Immature natural killer cell (primary cell): ENCODE results near the gene MAT2A. TPM values are rescaled to one million over a fixed set of nuclear protein-coding genes. Genes with fewer than 3 reads are reported as not detected.

Source experiments
- polyA plus RNA-seq, 3 donors: library from polyadenylated mRNA; unstranded; fragments of 300-500 nt; fragmentation: Illumina TruSeq; gene quantifications; one replicate each; pipeline ENCODE4 v1.2.3, GENCODE V29; 2021

MAT2A gene
- polyA plus RNA-seq, 3 donors from 2014 or later = 46.5 to 115 (median 63.9) TPM

Other genes with a start within 250 kb of the MAT2A start
- 10 to 100 TPM; 28.7 to 75.4 (median 36.4) TPM for gene TGOLN2, start 211.2 kb upstream of the MAT2A start, polyA plus RNA-seq
- gene RETSAT, start 184.6 kb upstream of the MAT2A start, polyA plus RNA-seq = 10 to 100 TPM; 13.7 to 28.1 (median 23.4) TPM
- 10 to 100 TPM; 10.9 to 17.7 (median 14.0) TPM for gene ELMOD3, start 184.4 kb upstream of the MAT2A start, polyA plus RNA-seq
- gene CAPG, start 128.8 kb upstream of the MAT2A start, polyA plus RNA-seq = 100 to 1,000 TPM in 2 of 3 donors, 10 to 100 TPM in 1; 97.5 to 233 (median 232) TPM
- gene SH2D6, start 120.5 kb upstream of the MAT2A start, polyA plus RNA-seq = not detected
- 10 to 100 TPM; 11.4 to 31.7 (median 21.0) TPM for gene GGCX, start 22.3 kb downstream of the MAT2A start, polyA plus RNA-seq
- gene VAMP8, start 38.4 kb downstream of the MAT2A start, polyA plus RNA-seq = 100 to 1,000 TPM; 457 to 687 (median 617) TPM
- gene VAMP5, start 45.3 kb downstream of the MAT2A start, polyA plus RNA-seq = 100 to 1,000 TPM; 154 to 219 (median 201) TPM
- 100 to 1,000 TPM; 224 to 326 (median 256) TPM for gene RNF181, start 56.6 kb downstream of the MAT2A start, polyA plus RNA-seq
- 10 to 100 TPM; 12.0 to 27.8 (median 14.8) TPM for gene TMEM150A, start 63.5 kb downstream of the MAT2A start, polyA plus RNA-seq
- 10 to 100 TPM; 11.5 to 27.9 (median 25.1) TPM for gene C2orf68, start 72.9 kb downstream of the MAT2A start, polyA plus RNA-seq
- gene USP39, start 77.0 kb downstream of the MAT2A start, polyA plus RNA-seq = 10 to 100 TPM; 65.5 to 93.8 (median 68.2) TPM
- gene SFTPB, start 129.0 kb downstream of the MAT2A start, polyA plus RNA-seq = not detected
- gene GNLY, start 155.2 kb downstream of the MAT2A start, polyA plus RNA-seq = over 10,000 TPM; 13,165 to 20,506 (median 19,340) TPM
- gene ATOH8, start 214.8 kb downstream of the MAT2A start, polyA plus RNA-seq = not detected